Activated CD4-positive, alpha-beta T cell treated with anti-CD3 and anti-CD28 coated beads for 24 hours (primary cell): ENCODE results near the gene CADM4.
A peak's percentile ranks its signal among the peaks of the same experiment; 100 is the strongest.

ENCODE experiments used
- DNase-seq, 2 donors: peaks; one replicate each; pipeline ENCODE4 v3.0.0-alpha.2; 2020; ENCODE audit warnings: low read depth in 2 of 2

The CADM4 gene

GRCh38 chr19:43582495-43582894 lies 57.2 kb downstream of the CADM4 start:
- DNase-seq = no peak

GRCh38 chr19:43581467-43581866 lies 58.2 kb downstream of the CADM4 start:
- no peak for DNase-seq

GRCh38 chr19:43578787-43579186 lies 60.9 kb downstream of the CADM4 start:
- no peak for DNase-seq

- no peak for DNase-seq
Observed at GRCh38 chr19:43575955-43576878, 63.4 kb downstream of the CADM4 start.

GRCh38 chr19:43575156-43575950 lies 64.3 kb downstream of the CADM4 start, which contains the start of the genes PINLYP and XRCC1:
Gene PINLYP (plus strand): TSS chr19:43575801. CDS start chr19:43577192, 1,391 bp downstream.
Gene XRCC1 (minus strand): TSS chr19:43575527. CDS start chr19:43575458, 69 bp downstream.
- DNase-seq = peak; percentile 92 to 95

GRCh38 chr19:43574424-43575155 lies 65.1 kb downstream of the CADM4 start:
- no peak for DNase-seq
